ENCODE measurements around the gene AMFR.
"Not testable (repeated sequence)": the region's sequence is repeated elsewhere in the genome, so short reads cannot be mapped to it uniquely, and the experiment has no call there.

The AMFR gene

GRCh38 chr16:56423584-56424403, 1.6 kb downstream of the AMFR start:
- peak in 1 of 2 donors; percentile 56 for DNase-seq

DNA sequence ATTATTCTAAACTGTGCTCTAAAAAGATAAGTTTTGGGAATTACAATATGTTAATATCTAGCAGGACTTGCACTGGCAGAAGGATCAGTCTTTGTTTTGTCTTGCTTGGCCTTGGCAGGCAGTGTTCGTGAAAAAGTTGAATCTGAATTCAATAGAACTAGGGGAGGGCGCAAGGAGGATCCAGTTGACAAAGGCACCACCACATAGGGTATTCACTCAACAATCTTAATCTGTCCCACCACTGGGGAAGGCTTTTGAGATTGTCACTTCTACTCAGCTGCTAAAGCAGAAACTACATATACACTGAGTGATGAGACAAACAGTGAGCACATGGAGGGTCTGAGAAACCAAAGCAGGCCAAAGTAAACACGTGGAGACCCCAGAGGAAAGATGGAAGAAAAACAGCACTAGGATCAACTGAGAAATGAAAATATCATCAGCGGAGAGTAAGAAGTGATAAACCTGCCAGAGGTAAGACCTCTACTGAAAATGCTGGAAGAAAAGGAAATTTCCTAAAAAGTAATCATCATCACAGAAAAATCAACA, 2.4 kb downstream of the AMFR start:
- DNase-seq: no peak

DNA sequence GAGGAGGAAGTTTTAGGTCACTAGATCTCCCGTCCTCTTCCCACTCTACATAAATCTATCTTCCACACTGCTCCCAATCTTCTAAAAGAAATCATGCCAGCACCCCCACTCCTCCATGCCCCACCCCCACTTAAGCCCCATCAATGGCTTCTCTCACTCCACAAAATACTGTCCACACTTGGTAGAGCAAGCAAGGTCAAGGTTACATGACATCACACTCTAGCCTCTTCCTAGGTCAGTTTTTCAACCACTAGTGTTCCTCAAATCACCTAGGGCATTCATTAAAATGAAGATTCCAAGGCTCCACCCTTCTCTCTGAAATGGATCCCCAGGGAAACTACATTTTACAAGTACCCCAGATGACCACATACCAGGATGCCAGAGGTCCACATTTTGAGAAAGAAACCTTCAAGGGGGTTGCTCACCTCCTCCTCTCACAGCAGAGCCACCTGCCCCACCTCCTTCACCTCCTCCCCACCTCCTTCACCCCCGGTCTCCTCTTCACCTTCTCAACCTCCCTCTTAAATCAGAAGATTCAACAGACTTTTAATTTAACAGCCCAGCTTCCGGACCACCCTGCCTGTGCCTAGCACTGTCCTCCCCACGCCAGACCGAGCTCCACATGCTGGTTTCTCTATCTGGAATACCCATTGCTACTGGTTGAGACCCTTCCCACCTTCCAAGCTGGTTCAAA, 3.2 kb downstream of the AMFR start:
- DNase-seq: no peak

GRCh38 chr16:56421313-56421712, 4.0 kb downstream of the AMFR start:
- DNase-seq: no peak

DNA sequence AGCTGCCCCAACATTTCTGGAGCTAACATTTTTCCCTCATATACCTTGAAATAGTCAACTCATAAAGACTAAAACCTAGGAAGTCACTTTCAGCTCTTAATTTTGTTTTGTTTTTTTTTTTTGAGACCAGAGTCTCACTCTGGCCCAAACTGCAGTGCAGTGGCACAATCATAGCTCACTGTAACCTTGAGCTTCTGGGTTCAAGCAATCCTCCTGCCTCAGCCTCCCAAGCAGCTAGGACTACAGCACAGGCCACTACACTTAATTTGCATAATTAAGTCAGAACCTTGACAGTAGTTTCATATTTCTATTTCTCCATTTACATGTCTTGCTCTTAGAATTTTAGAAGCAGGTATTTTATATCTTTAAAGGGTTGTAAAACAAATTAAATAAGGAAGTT, 4.7 kb downstream of the AMFR start:
- DNase-seq: no peak

DNA sequence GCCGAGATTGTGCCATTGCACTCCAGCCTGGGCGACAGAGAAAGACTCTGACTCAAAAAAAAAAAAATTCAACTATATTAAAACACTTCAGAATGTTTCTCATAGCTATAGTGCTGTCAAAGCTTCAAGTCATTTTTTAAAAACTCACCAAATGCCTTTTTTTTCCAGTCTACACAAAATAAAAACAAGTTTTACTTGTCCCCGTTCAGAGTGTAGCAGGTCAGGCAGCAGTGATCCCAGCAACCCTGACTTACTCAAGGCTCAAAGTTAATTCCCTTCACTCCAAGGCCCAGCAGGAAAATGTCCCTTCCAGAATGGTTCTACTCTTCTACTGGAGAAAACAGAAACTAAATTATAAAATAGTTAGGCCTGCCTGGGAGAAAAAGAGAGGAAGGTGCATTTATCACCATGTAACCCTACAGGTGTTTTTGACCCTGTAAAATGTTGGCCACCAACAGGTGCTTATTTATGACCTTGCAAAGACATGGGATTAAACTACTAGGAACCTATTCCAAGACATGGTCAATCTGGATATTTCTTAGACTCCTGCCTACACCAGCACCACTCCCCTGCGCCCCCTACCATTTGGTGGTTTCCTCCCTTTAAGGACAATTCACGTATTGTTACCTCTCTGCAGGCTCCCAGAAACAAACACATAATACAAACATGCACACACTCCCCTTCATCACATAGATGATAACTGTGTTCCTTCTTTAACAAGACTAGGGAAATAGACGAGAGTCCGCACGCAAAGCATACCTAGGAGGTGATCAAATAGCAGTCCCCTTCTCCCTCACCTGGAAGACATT, 5.4 kb downstream of the AMFR start:
- DNase-seq: no peak

DNA sequence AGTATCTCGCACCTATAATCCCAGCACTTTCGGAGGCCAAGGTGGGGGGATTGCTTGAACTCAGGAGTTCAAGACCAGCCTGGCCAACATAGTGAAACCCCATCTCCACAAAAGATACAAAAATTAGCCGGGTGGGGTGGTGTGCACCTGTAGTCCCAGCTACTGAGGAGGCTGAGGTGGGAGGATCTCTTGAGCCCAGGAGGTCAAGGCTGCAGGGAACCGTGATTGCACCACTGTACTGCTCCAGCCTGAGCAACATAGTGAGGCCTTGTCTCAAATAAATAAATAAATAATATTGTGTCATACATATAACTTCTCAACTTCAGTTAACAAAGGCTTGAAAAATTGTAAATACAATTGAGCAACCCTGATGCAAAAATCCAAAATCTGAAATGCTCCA, 8.2 kb downstream of the AMFR start:
- no peak for DNase-seq

DNA sequence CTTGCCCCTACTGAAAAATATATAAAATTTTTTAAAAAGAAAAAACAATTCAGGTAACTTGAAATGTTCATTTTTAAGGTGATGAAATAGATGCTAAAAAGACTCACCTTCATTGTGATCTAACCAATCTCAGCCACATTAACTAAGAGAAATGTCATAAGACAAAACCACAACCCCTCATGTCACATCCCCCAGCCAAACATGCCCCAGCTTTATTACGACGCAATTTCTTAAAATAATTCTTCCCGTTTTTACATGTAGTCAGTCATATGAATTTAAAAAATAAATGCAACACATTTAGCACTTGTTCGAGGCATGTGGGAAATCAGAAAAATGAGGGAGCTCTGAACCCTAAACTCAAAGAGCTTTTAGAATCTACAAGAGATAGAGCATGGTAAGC, 9.5 kb downstream of the AMFR start:
- DNase-seq: no peak

- DNase-seq: no peak
Observed at GRCh38 chr16:56414366-56414765, 11.0 kb downstream of the AMFR start.

GRCh38 chr16:56413381-56413780, 12.0 kb downstream of the AMFR start:
- DNase-seq: no peak

- DNase-seq: no peak
Observed at GRCh38 chr16:56411624-56412023, 13.7 kb downstream of the AMFR start.

GRCh38 chr16:56411123-56411522, 14.2 kb downstream of the AMFR start:
- DNase-seq: no peak

GRCh38 chr16:56409195-56409594, 16.1 kb downstream of the AMFR start:
- DNase-seq: no peak

DNA sequence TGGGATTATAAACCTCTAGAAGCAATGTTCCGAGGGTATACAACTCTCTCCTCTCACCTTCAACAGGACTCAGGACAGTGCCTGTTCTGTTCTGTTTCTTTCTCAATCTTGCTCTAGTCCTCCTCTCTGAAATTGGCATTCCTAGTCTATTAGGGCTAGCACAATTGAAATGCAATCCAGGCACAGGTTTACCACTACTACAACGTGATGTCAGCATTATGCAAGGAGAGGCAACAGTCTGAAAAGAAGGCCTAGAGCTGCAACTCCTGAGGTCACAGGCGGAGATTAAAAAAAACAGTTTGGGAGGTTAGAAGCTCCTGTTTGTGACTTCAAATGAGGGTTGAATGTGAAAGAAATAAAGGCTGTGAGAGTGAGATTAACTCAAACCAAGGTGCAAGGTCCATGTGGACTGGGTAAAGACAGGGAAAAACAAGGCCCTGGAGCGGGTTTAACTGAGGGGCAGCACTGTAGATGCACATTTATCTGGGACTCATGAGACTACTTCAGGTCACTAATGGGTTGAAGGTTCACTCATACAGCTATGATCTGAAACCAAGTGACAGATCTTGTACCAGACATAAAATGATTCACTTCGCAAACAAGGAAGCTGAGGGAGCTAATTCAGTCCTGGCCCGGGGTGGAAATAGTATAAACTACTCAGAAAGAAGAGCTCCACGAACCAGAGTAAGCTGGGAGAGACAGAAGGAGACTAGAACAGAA, 16.8 kb downstream of the AMFR start:
- no peak for DNase-seq

- no peak for DNase-seq
Observed at GRCh38 chr16:56405977-56406672, 19.2 kb downstream of the AMFR start.

DNA sequence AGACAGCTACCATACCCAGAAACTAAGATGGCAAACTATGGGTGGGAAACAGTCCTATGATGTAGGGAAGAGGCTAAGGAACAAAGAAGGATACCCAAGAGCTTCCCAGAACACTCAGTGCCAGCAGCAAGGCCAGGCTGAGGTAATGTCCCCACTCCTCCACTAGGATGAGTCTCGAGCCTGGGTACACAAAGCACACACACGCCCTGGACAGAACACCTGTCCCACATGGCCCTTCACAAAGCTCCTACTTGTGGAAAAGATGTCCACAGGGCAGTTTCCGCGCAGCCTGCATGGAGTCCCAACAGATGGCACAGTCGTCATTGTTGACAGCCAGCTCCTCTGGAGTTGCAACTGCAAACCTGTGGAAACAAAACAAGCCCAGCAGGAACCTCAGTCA, 23.9 kb downstream of the AMFR start:
- no peak for DNase-seq

DNA sequence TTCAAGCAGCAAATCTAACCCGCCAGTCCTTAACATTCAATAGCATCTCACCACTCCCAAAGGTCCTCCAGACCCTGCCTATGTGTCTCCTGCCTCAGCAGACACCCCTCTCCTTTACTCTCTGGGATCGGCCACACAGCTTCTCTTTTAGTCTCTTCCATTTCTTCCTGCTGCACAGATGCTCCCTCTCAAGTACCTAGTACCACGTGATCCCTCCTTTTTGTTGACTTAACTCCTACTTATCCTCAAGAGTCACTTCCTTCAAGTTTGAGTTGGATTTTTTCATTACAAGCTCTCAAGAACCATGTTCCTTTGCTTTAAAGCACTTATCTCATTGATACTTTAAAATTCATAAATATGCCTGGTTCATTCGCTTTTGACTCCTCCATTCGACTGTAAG, 24.9 kb downstream of the AMFR start:
- no peak for DNase-seq

DNA sequence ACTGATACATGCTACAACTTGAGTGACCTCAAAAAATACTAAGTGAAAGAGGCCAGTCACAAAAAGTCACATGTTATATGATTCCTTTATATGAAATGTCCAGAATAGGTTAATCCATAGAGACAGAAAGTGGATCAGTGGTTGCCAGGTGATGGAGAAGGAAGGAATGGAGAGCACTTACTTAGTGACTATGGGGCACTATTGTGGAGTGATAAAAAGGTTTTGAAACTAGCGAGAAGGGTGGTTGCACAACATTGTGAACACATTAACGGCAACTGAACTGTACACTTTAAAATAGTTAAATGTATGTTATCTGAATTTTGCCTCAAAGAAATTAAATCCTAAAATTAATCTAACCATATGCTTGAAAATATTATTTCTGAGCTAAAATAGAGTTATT, 25.9 kb downstream of the AMFR start:
- DNase-seq: no peak

DNA sequence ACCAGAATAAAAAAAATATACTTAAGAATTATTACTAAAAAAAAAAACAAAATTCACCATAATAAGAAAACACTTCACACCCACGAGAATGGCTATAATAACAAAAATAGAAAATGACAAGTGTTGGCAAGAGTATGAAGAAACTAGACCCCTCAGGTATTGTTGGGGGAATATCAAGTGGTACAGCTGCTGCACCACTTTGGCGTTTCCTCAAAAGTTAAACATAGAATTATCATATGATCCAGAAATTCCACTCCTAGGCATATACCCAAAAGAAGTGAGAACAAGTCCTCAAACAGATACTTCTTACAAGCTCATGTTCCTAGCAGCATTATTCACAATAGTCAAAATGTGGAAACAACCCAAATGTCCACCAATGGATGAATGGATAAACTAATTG, 26.3 kb downstream of the AMFR start:
- no peak for DNase-seq

GRCh38 chr16:56396724-56397123, 28.6 kb downstream of the AMFR start:
- not testable (repeated sequence) for DNase-seq

DNA sequence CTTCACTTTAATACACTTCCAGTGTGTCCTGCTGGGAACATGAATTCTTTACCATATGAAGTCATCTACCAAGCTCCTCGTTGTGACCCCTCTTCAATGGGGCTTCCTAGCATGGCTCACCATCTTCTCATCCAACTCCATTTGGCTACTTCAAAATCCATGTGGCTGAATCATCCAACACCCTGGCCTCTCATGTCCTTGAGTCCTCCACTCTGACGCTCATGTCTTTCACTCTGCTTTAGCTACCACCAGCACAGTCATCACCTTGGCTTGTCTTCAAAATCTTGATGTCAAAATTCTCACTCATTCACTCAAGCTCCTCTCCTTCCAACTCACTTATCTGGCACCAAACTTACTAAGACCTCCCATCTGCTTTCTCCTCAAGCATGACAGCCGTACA, 35.8 kb downstream of the AMFR start:
- no peak for DNase-seq

DNA sequence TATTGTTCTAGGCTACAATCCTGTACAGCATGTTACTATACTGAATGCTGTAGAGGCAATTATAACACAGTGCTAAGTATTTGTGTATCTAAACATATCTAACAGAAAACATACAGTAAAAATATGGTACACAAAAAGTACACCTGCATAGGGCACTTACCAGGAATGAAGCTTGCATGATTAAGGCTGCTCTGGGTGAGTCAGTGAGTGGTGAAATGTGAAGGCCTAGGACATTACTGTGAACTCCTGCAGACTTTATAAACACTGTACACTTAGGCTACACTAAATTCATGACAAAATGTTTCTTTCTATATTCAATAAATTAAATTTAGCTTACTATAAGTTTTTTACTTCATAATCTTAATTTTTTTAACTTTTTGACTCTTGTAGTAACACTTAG, 37.1 kb downstream of the AMFR start:
- DNase-seq: no peak

Data from hippocampal formation (tissue), 2 donors.